Omental fat pad (tissue), 4 donors: ENCODE measurements around the gene PPP6R3. TPM values are rescaled to one million over a fixed set of nuclear protein-coding genes. Genes with fewer than 3 reads are reported as not detected.

Experiments used
- ATAC-seq: fragments of 150-250 bp; one replicate; pipeline ENCODE4 v1.9.1; 2016; ENCODE audit warnings: mild to moderate bottlenecking, moderate library complexity; ENCODE audit not compliant: low FRiP score
- DNase-seq: peaks from one replicate; pipeline ENCODE4 v3.0.0-alpha.2; 2019; ENCODE audit warnings: low spot score
- CTCF ChIP-seq, 3 donors: fragments of 450-650 bp; IDR thresholded peaks; one replicate each; pipeline ENCODE4 v1.5.1; 2016 to 2017; ENCODE audit warnings: antibody characterized with exemption in 3 of 3, mild to moderate bottlenecking in 3 of 3, moderate library complexity in 2 of 3
- total RNA-seq, 4 donors: library from RNA; depleted of rRNA; stranded (reverse); fragments of >200 nt; gene quantifications; one replicate each; pipeline ENCODE4 v1.1.0, GENCODE V29; 2016

Gene PPP6R3
- total RNA-seq, 4 donors from 2014 or later, result 104 to 137 (median 119) TPM

- ATAC-seq, result no peak
- no peak for TF ChIP-seq CTCF (IDR thresholded peaks at IDR 0.05)
- DNase-seq, result no peak
Observed at GRCh38 chr11:68498321-68498720, 37.8 kb downstream of the PPP6R3 start.

GRCh38 chr11:68498903-68499883, 38.6 kb downstream of the PPP6R3 start:
- no peak for ATAC-seq

GRCh38 chr11:68500206-68500605, 39.7 kb downstream of the PPP6R3 start:
- no peak for ATAC-seq
- no peak for TF ChIP-seq CTCF (IDR thresholded peaks at IDR 0.05)
- no peak for DNase-seq

More at GRCh38 chr11:68498903-68499883, 38.6 kb downstream of the PPP6R3 start:
- no peak for TF ChIP-seq CTCF (IDR thresholded peaks at IDR 0.05)
- DNase-seq, result no peak

DNA sequence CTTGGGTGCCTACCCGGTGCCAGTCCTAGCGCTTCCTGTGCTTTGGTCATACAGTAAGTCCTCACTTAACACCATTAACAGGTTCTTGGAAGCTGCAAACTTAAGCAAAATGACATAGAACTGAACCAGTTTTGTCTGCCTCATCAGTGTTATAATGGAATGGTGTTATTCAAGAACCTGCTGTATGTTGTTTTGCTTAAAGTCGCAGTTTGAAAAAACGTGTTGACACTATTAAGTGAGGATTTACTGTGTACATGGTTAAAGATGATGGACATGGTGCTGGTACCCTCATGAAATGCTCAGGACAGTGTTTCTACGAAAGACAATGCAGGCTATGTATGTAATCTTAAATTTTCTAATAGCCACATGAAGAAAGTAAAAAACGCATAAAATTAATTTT, 41.3 kb downstream of the PPP6R3 start:
- no peak for DNase-seq
- no peak for TF ChIP-seq CTCF (IDR thresholded peaks at IDR 0.05)
- ATAC-seq, result no peak

- TF ChIP-seq CTCF (IDR thresholded peaks at IDR 0.05), result no peak
- no peak for DNase-seq
- no peak for ATAC-seq
Observed at GRCh38 chr11:68503251-68503687, 42.7 kb downstream of the PPP6R3 start.

GRCh38 chr11:68503792-68504191, 43.2 kb downstream of the PPP6R3 start:
- no peak for ATAC-seq

More at GRCh38 chr11:68503792-68504191, 43.2 kb downstream of the PPP6R3 start:
- TF ChIP-seq CTCF (IDR thresholded peaks at IDR 0.05), result no peak
- DNase-seq, result no peak
